HEK293 (cell line): ENCODE data around the gene LRFN4.

Source experiments
- CTCF ChIP-seq: fragments of 450-650 bp; formaldehyde crosslinking; IDR thresholded peaks from 2 replicates; pipeline ENCODE4 v1.5.1; 2016; ENCODE audit warnings: missing biosample characterization, missing genetic modification characterization
- ZNF266 ChIP-seq: fragments of 450-650 bp; formaldehyde crosslinking; IDR thresholded peaks from 2 replicates; pipeline ENCODE4 v1.5.1; 2016; ENCODE audit warnings: missing biosample characterization, missing genetic modification characterization, low read depth

- TF ChIP-seq CTCF, result no peak
- TF ChIP-seq ZNF266 (tag by site-specific recombination), result no peak
Measured at GRCh38 chr11:66884443-66884842, 27.6 kb downstream of the LRFN4 start.
